Measurements from ENCODE around the gene KIF16B. TPM values are rescaled to one million over a fixed set of nuclear protein-coding genes. Genes with fewer than 3 reads are reported as not detected.
"Not testable (repeated sequence)": the region's sequence is repeated elsewhere in the genome, so short reads cannot be mapped to it uniquely, and the experiment has no call there.

KIF16B gene
- total and polyA plus RNA-seq, 2 of the 13 experiments (the other 11 are each of a cell fraction or from before 2014, with no cell fraction given), result 6.9 to 18.0 TPM

DNA sequence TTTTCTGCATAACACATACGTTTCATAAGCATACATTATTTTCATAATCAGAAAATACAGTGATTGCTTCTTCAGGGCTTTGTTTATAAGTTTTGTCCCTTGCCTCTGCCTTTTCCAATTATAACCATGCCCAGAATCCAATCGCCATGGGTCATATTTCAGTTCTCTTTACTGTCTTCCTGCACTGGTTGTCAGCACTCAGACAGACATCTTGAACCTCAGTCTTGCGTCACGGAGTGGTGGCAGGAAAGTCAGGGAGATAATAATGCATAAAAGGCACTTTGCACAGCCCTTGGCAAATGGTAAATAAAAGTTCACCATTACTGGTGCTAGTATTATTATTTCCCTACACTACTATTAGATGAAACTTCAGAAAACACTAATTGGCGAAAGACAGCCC is 7.2 kb downstream of the KIF16B start:
- Histone ChIP-seq H3K27me3 (ENCODE audit: control insufficient read depth in 1 of 2, insufficient read depth in 2 of 2, low read length in 2 of 2) (no peaks in the 10 kb centered on the region), H3K9ac (ENCODE audit: insufficient read depth, low read depth, low read length) (no peak overlapping the region), H3K4me3 (replicated peaks in 1 of 3; ENCODE audit: insufficient read depth in 1 of 3, low read depth in 2 of 3, low read length in 3 of 3) (no peak overlapping the region), H3K36me3 (replicated peaks in 1 of 2; ENCODE audit: control insufficient read depth in 1 of 2, insufficient read depth in 2 of 2, low read length in 2 of 2) (no peaks in the 10 kb centered on the region), H3K4me2 (ENCODE audit: low read depth, low read length) (no peak overlapping the region), H3K79me2 (ENCODE audit: insufficient read depth, low read length) (peaks cover 16% of the 10 kb centered on the region), H2AFZ (ENCODE audit: low read length) (no peak overlapping the region), H3K9me3 (ENCODE audit: low read length) (no peaks in the 10 kb centered on the region), H3K27ac (ENCODE audit: extremely low read length, insufficient read depth, low read length) (no peak overlapping the region), H3K4me1 (ENCODE audit: insufficient read depth, low read length) (peaks cover 23% of the 10 kb centered on the region), H4K20me1 (ENCODE audit: insufficient read depth, low read length) (no peaks in the 10 kb centered on the region)
- ChIA-PET POLR2A (no interaction called here), CTCF (ENCODE audit: low intra/inter-chr PET ratio, low total read pairs) (no interaction called here)
- no peak for TF ChIP-seq TGIF2 (CRISPR knock-in tag; IDR thresholded peaks at IDR 0.05)
- TF ChIP-seq CBX1 (IDR thresholded peaks at IDR 0.05; ENCODE audit: low read depth), result no peak
- TF ChIP-seq, protein P1, sequence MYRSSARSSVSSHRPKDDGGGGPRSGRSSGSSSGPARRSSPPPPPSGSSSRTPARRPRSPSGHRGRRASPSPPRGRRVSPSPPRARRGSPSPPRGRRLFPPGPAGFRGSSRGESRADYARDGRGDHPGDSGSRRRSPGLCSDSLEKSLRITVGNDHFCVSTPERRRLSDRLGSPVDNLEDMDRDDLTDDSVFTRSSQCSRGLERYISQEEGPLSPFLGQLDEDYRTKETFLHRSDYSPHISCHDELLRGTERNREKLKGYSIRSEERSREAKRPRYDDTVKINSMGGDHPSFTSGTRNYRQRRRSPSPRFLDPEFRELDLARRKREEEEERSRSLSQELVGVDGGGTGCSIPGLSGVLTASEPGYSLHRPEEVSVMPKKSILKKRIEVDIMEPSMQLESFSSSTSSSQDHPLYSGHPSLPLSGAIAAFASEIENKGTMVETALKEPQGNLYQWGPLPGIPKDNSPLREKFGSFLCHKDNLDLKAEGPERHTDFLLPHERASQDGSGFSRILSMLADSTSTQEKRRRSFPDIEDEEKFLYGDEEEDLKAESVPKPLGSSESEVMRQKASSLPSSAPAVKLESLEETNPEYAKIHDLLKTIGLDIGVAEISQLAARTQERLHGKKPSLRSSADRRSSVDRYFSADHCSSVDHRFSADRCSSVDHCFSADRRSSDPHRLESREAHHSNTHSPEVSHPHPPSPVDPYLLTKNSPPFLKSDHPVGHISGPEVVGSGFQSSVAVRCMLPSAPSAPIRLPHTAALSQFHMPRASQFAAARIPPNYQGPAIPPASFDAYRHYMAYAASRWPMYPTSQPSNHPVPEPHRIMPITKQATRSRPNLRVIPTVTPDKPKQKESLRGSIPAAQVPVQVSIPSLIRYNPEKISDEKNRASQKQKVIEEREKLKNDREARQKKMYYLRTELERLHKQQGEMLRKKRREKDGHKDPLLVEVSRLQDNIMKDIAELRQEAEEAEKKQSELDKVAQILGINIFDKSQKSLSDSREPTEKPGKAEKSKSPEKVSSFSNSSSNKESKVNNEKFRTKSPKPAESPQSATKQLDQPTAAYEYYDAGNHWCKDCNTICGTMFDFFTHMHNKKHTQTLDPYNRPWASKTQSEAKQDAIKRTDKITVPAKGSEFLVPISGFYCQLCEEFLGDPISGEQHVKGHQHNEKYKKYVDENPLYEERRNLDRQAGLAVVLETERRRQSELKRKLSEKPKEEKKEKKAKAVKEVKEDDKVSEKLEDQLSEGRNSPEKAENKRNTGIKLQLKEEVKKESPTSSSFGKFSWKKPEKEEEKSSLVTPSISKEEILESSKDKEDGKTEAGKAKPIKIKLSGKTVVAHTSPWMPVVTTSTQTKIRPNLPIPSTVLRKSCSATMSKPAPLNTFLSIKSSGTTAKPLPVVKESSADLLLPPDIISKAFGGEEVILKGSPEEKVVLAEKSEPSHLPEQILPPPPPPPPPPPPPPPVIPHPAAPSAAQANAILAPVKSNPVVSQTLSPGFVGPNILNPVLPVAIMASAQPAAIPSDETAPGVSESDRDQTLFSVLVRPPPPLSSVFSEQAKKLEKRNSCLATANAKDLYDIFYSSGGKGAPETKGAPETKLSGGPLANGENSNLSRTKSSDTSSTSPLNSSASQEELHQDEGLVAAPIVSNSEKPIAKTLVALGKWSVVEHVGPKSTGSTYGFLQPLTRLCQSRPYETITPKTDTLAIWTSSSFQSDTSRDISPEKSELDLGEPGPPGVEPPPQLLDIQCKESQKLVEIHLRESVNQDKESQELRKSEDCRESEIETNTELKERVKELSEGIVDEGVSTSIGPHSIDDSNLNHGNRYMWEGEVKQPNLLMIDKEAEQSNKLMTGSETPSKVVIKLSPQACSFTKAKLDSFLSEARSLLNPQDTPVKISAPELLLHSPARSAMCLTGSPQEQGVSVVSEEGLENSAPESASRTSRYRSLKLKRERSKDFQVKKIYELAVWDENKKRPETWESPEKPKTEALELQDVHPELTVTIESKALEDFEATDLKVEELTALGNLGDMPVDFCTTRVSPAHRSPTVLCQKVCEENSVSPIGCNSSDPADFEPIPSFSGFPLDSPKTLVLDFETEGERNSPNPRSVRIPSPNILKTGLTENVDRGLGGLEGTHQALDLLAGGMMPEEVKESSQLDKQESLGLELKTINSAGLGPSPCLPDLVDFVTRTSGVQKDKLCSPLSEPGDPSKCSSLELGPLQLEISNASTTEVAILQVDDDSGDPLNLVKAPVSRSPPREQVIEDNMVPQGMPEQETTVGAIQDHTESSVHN (CRISPR knock-in tag; IDR thresholded peaks at IDR 0.05), result no peak
- TF ChIP-seq NRL (CRISPR knock-in tag; IDR thresholded peaks at IDR 0.05; ENCODE audit: borderline replicate concordance), result no peak
- TF ChIP-seq ATF7-NPFF (CRISPR knock-in tag; IDR thresholded peaks at IDR 0.05; ENCODE audit: low read depth), result no peak
- no peak for TF ChIP-seq RFXAP (CRISPR knock-in tag; IDR thresholded peaks at IDR 0.05; ENCODE audit: borderline replicate concordance)
- no peak for TF ChIP-seq PAX8 (CRISPR knock-in tag; IDR thresholded peaks at IDR 0.05; ENCODE audit: borderline replicate concordance)
- TF ChIP-seq TAF1 (CRISPR knock-in tag; IDR thresholded peaks at IDR 0.05), result no peak
- no peak for TF ChIP-seq STAT5B (CRISPR knock-in tag; IDR thresholded peaks at IDR 0.05)
- no peak for TF ChIP-seq POLR2A (IDR thresholded peaks at IDR 0.05; ENCODE audit: insufficient read depth in 1 of 2, low read depth in 2 of 2, low read length in 2 of 2)
- TF ChIP-seq SIX4 (CRISPR knock-in tag; IDR thresholded peaks at IDR 0.05), result no peak
- no peak for TF ChIP-seq REL (CRISPR knock-in tag; conservative IDR thresholded peaks at IDR 0.05)
- TF ChIP-seq NKX3-1 (CRISPR knock-in tag; IDR thresholded peaks at IDR 0.05), result no peak
- TF ChIP-seq ZNF354B (CRISPR knock-in tag; IDR thresholded peaks at IDR 0.05), result no peak
- no peak for TF ChIP-seq ETV6 (CRISPR knock-in tag; conservative IDR thresholded peaks at IDR 0.05)
- intact Hi-C loops (cut with micrococcal nuclease; ENCODE audit: unreplicated experiment), result no loop called here
- in situ Hi-C loops (cut with HindIII; ENCODE audit: extremely low pct_ligation_motif_present, low pct_unique_long_range_greater_than_20kb), result no loop called here
- ATAC-seq (no peak), FAIRE-seq (no peak), DNase-seq (ENCODE audit: low spot score) (no peak)
- no TSS peak for BruUV-seq (replicated peaks)
- WGBS (ENCODE audit: low lambda C conversion rate), result 95% methylated on average over 5 of the region's 5 CpGs

DNA sequence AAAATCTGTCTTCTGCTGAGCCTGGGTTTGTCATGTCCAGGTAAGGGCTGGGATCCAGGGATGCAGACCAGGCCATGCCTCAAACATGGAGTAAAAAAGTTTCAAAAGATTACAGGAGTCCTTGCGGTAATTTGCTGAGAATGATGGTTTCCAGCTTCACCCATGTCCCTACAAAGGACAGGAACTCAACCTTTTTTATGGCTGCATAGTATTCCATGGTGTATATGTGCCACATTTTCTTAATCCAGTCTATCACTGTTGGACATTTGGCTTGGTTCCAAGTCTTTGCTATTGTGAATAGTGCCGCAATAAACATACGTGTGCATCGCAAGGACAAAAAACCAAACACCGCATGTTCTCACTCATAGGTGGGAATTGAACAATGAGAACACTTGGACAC is 9.2 kb downstream of the KIF16B start:
- WGBS (ENCODE audit: low lambda C conversion rate), result 78% methylated on average over 5 of the region's 5 CpGs
- in situ Hi-C loops (cut with HindIII; ENCODE audit: extremely low pct_ligation_motif_present, low pct_unique_long_range_greater_than_20kb); H3K4me1 ChIP-seq (ENCODE audit: insufficient read depth, low read length); H3K79me2 ChIP-seq (ENCODE audit: insufficient read depth, low read length); ATAC-seq; CTCF ChIA-PET (ENCODE audit: low intra/inter-chr PET ratio, low total read pairs); H3K9me3 ChIP-seq (ENCODE audit: low read length); DNase-seq (ENCODE audit: low spot score); intact Hi-C loops (cut with micrococcal nuclease; ENCODE audit: unreplicated experiment); H3K4me3 ChIP-seq (replicated peaks in 1 of 3; ENCODE audit: insufficient read depth in 1 of 3, low read depth in 2 of 3, low read length in 3 of 3); H3K27ac ChIP-seq (ENCODE audit: extremely low read length, insufficient read depth, low read length); H3K27me3 ChIP-seq (ENCODE audit: control insufficient read depth in 1 of 2, insufficient read depth in 2 of 2, low read length in 2 of 2); H3K9ac ChIP-seq (ENCODE audit: insufficient read depth, low read depth, low read length); POLR2A ChIA-PET; FAIRE-seq; H3K4me2 ChIP-seq (ENCODE audit: low read depth, low read length); BruUV-seq (replicated peaks); H2AFZ ChIP-seq (ENCODE audit: low read length); H4K20me1 ChIP-seq (ENCODE audit: insufficient read depth, low read length); H3K36me3 ChIP-seq (replicated peaks in 1 of 2; ENCODE audit: control insufficient read depth in 1 of 2, insufficient read depth in 2 of 2, low read length in 2 of 2): not testable (repeated sequence)
